Measurements from ENCODE around the gene PTBP1. TPM values are rescaled to one million over a fixed set of nuclear protein-coding genes. Genes with fewer than 3 reads are reported as not detected.
A peak's percentile ranks its signal among the peaks of the same experiment; 100 is the strongest.

The PTBP1 gene
- total and polyA plus RNA-seq, 2 donors (not counting 3 experiments of a cell fraction or from before 2014, with no cell fraction given), result 382 to 623 TPM

DNA sequence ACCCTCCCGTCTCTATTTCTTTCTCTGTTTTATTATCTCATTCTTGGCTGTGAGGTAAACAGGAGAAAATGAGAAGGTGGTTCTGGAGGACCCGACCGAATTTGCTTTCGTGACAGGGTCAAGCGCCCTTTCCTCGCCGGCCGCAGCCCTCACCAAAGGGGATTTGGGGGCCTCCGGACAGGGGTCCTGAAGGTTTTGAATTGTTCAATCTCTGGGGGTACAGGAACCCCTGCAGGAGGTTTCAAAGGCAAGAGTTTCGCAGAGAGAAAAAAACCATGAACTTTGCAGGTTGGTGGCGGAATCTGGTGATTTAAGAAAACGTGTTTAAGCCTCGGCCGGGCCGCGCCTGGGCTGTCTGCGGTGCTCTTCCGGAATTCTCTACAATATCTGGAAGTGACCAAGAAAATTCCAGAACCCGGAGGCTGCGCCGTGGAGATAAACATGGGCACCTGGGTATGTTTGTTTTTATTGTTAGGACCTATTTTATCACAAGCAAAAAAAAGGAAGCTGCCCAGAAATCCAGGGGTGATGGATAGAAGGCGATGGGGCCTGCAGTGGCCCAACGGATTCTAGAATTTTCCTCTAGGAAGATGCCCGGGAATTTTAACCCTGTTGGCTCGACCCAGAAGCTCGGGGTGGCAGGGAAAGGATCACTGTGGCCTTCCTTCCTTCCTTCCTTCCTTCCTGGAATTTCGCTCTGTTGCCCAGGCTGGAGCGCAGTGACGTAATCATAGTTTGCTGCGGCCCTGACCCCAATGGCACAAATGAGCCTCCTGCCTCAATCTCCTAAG lies 14.2 kb upstream of the PTBP1 start:
- H3K9ac ChIP-seq (replicated peaks; ENCODE audit: extremely low read depth, insufficient read depth, low read length), result peak overlapping the region; percentile 87
- H3K9me1 ChIP-seq (replicated peaks; ENCODE audit: control insufficient read depth, extremely low read depth, insufficient read depth, low read length), result no peaks in the 10 kb centered on the region
- H3K4me1 ChIP-seq (ENCODE audit: control insufficient read depth, extremely low read depth, insufficient read depth, low read length), result peaks cover 32% of the 10 kb centered on the region
- peak overlapping the region; percentile 94 for H3K27ac ChIP-seq (ENCODE audit: insufficient read depth, low read depth, low read length)
- H3K79me2 ChIP-seq (ENCODE audit: control insufficient read depth, insufficient read depth, low read length), result peaks cover 13% of the 10 kb centered on the region
- intact Hi-C loops (cut with micrococcal nuclease) (loop anchor here (1.0 kb wide), 4 partner anchors 7 to 19 kb away; partner anchors contain the start of gene PTBP1), dilution Hi-C loops (cut with MboI; ENCODE audit: extremely low pct_ligation_motif_present, low sequenced_read_pairs) (no loop called here)
- H2AFZ ChIP-seq (ENCODE audit: low read depth, low read length), result no peak overlapping the region
- DNase-seq (ENCODE audit: low read depth, low spot score), result peak; percentile 91
- no peaks in the 10 kb centered on the region for H3K27me3 ChIP-seq (ENCODE audit: control insufficient read depth in 2 of 2, insufficient read depth in 2 of 2, low read length in 2 of 2)
- no peaks in the 10 kb centered on the region for H3K36me3 ChIP-seq (ENCODE audit: control insufficient read depth in 2 of 2, extremely low read depth in 1 of 2, insufficient read depth in 2 of 2, low read length in 2 of 2)
- peak overlapping the region in 2 of 3 experiments; percentile 2 to 7 for H3K4me3 ChIP-seq (replicated peaks in 1 of 3; ENCODE audit: insufficient read depth in 1 of 3, low read depth in 1 of 3, low read length in 3 of 3)
- FAIRE-seq, result peak; percentile 98
- TSS peak; percentile 68 for BruUV-seq (replicated peaks)
- CTCF ChIA-PET, result interaction anchor here (0.7 to 1.0 kb wide), 2 partner anchors 10 to 20 kb away, joined by 4 to 5 read pairs; no protein-coding TSS in a partner anchor
- TF ChIP-seq JUN (IDR thresholded peaks at IDR 0.05; ENCODE audit: borderline replicate concordance, insufficient read depth, insufficient read length, low read depth), result peak; percentile 49
- peak; percentile 59 for TF ChIP-seq GATA2 (IDR thresholded peaks at IDR 0.05; ENCODE audit: insufficient read depth, insufficient read length, low read depth, low read length)
- TF ChIP-seq, protein P1, sequence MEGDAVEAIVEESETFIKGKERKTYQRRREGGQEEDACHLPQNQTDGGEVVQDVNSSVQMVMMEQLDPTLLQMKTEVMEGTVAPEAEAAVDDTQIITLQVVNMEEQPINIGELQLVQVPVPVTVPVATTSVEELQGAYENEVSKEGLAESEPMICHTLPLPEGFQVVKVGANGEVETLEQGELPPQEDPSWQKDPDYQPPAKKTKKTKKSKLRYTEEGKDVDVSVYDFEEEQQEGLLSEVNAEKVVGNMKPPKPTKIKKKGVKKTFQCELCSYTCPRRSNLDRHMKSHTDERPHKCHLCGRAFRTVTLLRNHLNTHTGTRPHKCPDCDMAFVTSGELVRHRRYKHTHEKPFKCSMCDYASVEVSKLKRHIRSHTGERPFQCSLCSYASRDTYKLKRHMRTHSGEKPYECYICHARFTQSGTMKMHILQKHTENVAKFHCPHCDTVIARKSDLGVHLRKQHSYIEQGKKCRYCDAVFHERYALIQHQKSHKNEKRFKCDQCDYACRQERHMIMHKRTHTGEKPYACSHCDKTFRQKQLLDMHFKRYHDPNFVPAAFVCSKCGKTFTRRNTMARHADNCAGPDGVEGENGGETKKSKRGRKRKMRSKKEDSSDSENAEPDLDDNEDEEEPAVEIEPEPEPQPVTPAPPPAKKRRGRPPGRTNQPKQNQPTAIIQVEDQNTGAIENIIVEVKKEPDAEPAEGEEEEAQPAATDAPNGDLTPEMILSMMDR (IDR thresholded peaks at IDR 0.05; ENCODE audit: extremely low read depth in 1 of 2, insufficient read depth in 1 of 2, low read depth in 1 of 2, low read length in 2 of 2), result no peak
- no peak for TF ChIP-seq MYC (IDR thresholded peaks at IDR 0.05; ENCODE audit: low read depth, low read length)
- TF ChIP-seq, protein P2, sequence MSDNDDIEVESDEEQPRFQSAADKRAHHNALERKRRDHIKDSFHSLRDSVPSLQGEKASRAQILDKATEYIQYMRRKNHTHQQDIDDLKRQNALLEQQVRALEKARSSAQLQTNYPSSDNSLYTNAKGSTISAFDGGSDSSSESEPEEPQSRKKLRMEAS (IDR thresholded peaks at IDR 0.05; ENCODE audit: insufficient read depth, insufficient read length), result no peak
- peak; percentile 9 for TF ChIP-seq POLR2AphosphoS5 (IDR thresholded peaks at IDR 0.05; ENCODE audit: insufficient read depth, low read depth, low read length)
- TF ChIP-seq EZH2 (IDR thresholded peaks at IDR 0.05; ENCODE audit: borderline replicate concordance, low read depth, low read length, severe bottlenecking), result no peak
- TF ChIP-seq FOS (IDR thresholded peaks at IDR 0.05; ENCODE audit: borderline replicate concordance, insufficient read depth, low read length), result peak; percentile 16
- TF ChIP-seq POLR2A (IDR thresholded peaks at IDR 0.05; ENCODE audit: low read depth, low read length), result no peak
- peak overlapping the region; percentile 58 for H3K4me2 ChIP-seq (ENCODE audit: insufficient read depth, low read length)
- H3K9me3 ChIP-seq (replicated peaks; ENCODE audit: control insufficient read depth, insufficient read depth, low read length), result no peaks in the 10 kb centered on the region
- H4K20me1 ChIP-seq (replicated peaks; ENCODE audit: control insufficient read depth, extremely low read depth, insufficient read depth, low read length), result no peaks in the 10 kb centered on the region
- POLR2A ChIA-PET, result interaction anchor here (1.0 to 1.3 kb wide), 3 partner anchors 14 to 238 kb away, joined by 4 to 5 read pairs (median 4); partner anchors contain the start of genes PTBP1 and RNU6-2

Data from endothelial cell of umbilical vein (primary cell).